GM12891 (cell line): ENCODE data around the gene WIPI1.

Experiments
- PAX5 ChIP-seq: IDR thresholded peaks from 2 replicates; pipeline ENCODE4 v1.6.1; 2011; ENCODE audit warnings: low read length, moderate library complexity, mild to moderate bottlenecking; ENCODE audit not compliant: insufficient read depth, severe bottlenecking
- POLR2A ChIP-seq: IDR thresholded peaks from 2 replicates; pipeline ENCODE4 v1.6.1; 2011; ENCODE audit warnings: low read depth, low read length, control low read depth
- POLR2AphosphoS5 ChIP-seq: IDR thresholded peaks from 2 replicates; pipeline ENCODE4 v1.6.1; 2011; ENCODE audit warnings: low read depth, low read length, control low read depth
- POU2F2 ChIP-seq: IDR thresholded peaks from 2 replicates; pipeline ENCODE4 v1.6.1; 2011; ENCODE audit warnings: low read depth, mild to moderate bottlenecking, control low read depth, low read length, moderate library complexity
- SPI1 ChIP-seq: IDR thresholded peaks from 2 replicates; pipeline ENCODE4 v1.6.1; 2011; ENCODE audit warnings: low read depth, low read length, control low read depth
- TAF1 ChIP-seq: IDR thresholded peaks from 2 replicates; pipeline ENCODE4 v1.6.1; 2011; ENCODE audit warnings: low read depth, low read length, control low read depth

GRCh38 chr17:68377771-68378267 lies 79.5 kb downstream of the WIPI1 start:
- TF ChIP-seq POLR2A (no peak), POLR2AphosphoS5 (no peak), TAF1 (no peak), PAX5 (no peak), SPI1 (no peak), POU2F2 (no peak)
